Ascending aorta (tissue), 2 donors: ENCODE measurements around the gene RAD21L1. TPM values are rescaled to one million over a fixed set of nuclear protein-coding genes. Genes with fewer than 3 reads are reported as not detected.

Experiments used
- DNase-seq, 2 donors: peaks; one replicate each; pipeline ENCODE4 v3.0.0-alpha.2; 2019; ENCODE audit warnings: low spot score in 2 of 2
- H3K27ac ChIP-seq, 2 donors: fragments of 200-600 bp; sonication (generic); one replicate each; pipeline ENCODE4 v1.5.1; 2016 to 2017; ENCODE audit warnings: mild to moderate bottlenecking in 1 of 2
- H3K27me3 ChIP-seq: fragments of 200-600 bp; sonication (generic); one replicate; pipeline ENCODE4 v1.5.1; 2017
- H3K36me3 ChIP-seq, 2 donors: fragments of 200-600 bp; sonication (generic); one replicate each; pipeline ENCODE4 v1.5.1; 2016
- H3K4me1 ChIP-seq, 2 donors: fragments of 200-600 bp; sonication (generic); one replicate each; pipeline ENCODE4 v1.5.1; 2016 to 2017; ENCODE audit warnings: mild to moderate bottlenecking in 1 of 2
- H3K4me3 ChIP-seq, 2 donors: fragments of 200-600 bp; sonication (generic); one replicate each; pipeline ENCODE4 v1.5.1; 2016 to 2017; ENCODE audit warnings: mild to moderate bottlenecking in 1 of 2
- H3K9me3 ChIP-seq, 2 donors: fragments of 200-600 bp; sonication (generic); one replicate each; pipeline ENCODE4 v1.5.1; 2016
- CTCF ChIP-seq, 3 experiments: fragments of 200-600 bp in 2 of 3; fragments of 450-650 bp in 1 of 3; sonication (generic) in 2 of 3; IDR thresholded peaks; one replicate each; pipeline ENCODE4 v1.5.1; 2016 to 2019; ENCODE audit warnings: antibody characterized with exemption in 3 of 3, mild to moderate bottlenecking in 1 of 3, moderate library complexity in 1 of 3
- intact Hi-C: fragments of 100-400 bp; cut with DNase I; formaldehyde crosslinking; loops from one replicate; pipeline ENCODE4 v1.15.1; 2023
- total RNA-seq: library from RNA; depleted of rRNA; stranded (reverse); fragments of >200 nt; gene quantifications from one replicate; pipeline ENCODE4 v1.1.0, GENCODE V29; 2016

The RAD21L1 gene
- total RNA-seq, 1 donor from 2014 or later, result not detected

- no peaks in the 10 kb centered on the region for H3K9me3 ChIP-seq
- H3K4me3 ChIP-seq, result no peak overlapping the region
- no peak overlapping the region for H3K27ac ChIP-seq
- H3K4me1 ChIP-seq, result no peaks in the 10 kb centered on the region
- intact Hi-C loops, result no loop called here
- DNase-seq, result no peak
- no peaks in the 10 kb centered on the region for H3K36me3 ChIP-seq
- no peak for TF ChIP-seq CTCF (IDR thresholded peaks at IDR 0.05)
- H3K27me3 ChIP-seq, result no peaks in the 10 kb centered on the region
Observed at GRCh38 chr20:1190847-1191246, 35.0 kb upstream of the RAD21L1 start.

DNA sequence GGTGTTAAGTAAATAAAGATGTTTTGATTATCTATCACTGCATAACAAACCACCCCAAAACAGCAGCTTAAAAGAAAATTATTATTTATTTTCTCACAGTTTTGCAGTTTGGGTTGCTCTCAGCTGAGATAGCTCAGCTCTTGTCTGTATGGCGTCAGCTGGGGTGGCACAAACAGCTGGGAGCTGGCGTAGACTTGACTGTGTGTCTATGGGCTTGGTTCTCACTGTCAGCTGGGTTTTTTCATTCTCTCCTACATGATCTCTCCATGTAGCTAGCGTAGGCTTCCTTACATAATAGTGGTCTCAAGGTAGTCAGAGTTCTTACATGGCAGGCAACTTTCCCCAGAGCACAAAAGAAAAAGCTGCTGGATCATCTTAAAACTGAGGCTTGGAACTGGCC, 34.5 kb upstream of the RAD21L1 start:
- Histone ChIP-seq H3K27me3 (no peaks in the 10 kb centered on the region), H3K36me3 (no peaks in the 10 kb centered on the region), H3K4me1 (no peaks in the 10 kb centered on the region), H3K9me3 (no peaks in the 10 kb centered on the region), H3K27ac (no peak overlapping the region), H3K4me3 (no peak overlapping the region)
- intact Hi-C loops, result no loop called here
- DNase-seq, result no peak
- no peak for TF ChIP-seq CTCF (IDR thresholded peaks at IDR 0.05)

- Histone ChIP-seq H3K27ac (no peak overlapping the region), H3K27me3 (no peaks in the 10 kb centered on the region), H3K4me3 (no peak overlapping the region), H3K36me3 (no peaks in the 10 kb centered on the region), H3K9me3 (no peaks in the 10 kb centered on the region), H3K4me1 (no peaks in the 10 kb centered on the region)
- TF ChIP-seq CTCF (IDR thresholded peaks at IDR 0.05), result no peak
- intact Hi-C loops, result no loop called here
- no peak for DNase-seq
Observed at GRCh38 chr20:1195226-1195625, 30.6 kb upstream of the RAD21L1 start.

DNA sequence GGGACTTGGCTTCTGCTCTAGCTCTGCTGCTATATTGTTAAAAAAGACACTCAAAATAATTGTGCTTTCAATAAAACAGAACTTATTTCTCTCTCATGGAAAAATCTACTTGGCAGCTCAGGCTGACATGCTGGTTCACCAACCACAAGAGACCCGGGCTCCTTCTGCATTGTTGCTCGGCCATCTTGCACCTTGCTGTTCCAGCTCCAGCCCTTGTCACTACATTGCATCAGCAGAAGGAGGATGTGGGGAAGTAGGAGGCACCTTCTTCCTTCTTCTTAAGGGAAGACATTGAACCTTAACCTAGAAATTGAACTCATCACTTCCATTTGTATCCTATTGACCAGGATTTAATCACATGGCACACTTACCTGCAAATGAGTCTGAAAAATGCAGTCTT, 29.2 kb upstream of the RAD21L1 start:
- Histone ChIP-seq H3K4me3 (no peak overlapping the region), H3K9me3 (no peaks in the 10 kb centered on the region), H3K4me1 (no peaks in the 10 kb centered on the region), H3K36me3 (no peaks in the 10 kb centered on the region), H3K27me3 (no peaks in the 10 kb centered on the region), H3K27ac (no peak overlapping the region)
- no peak for DNase-seq
- no peak for TF ChIP-seq CTCF (IDR thresholded peaks at IDR 0.05)
- intact Hi-C loops, result no loop called here

DNA sequence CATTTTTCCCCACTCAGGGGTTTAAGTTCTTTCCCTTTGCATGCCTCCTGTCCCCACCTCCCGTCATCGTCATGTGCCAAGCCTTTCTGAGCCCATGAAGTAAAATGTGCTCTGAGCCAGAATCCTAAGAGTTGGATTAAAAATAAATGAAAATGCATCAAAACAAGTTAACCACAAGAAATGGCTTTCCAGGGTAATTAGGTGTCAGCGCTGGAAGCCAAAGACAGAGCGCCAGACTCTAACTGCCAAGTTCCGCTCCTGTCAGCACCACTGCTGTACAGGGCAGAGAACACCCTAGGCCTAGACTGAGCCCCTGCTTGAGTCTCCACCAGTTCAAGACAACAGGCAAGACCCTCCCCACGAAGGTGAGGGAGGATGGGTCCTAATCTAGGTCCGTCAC, 28.0 kb upstream of the RAD21L1 start:
- H3K9me3 ChIP-seq, result no peaks in the 10 kb centered on the region
- intact Hi-C loops, result no loop called here
- TF ChIP-seq CTCF (IDR thresholded peaks at IDR 0.05), result no peak
- no peak for DNase-seq
- H3K27me3 ChIP-seq, result no peaks in the 10 kb centered on the region
- no peak overlapping the region for H3K4me3 ChIP-seq
- H3K4me1 ChIP-seq, result no peaks in the 10 kb centered on the region
- no peaks in the 10 kb centered on the region for H3K36me3 ChIP-seq
- H3K27ac ChIP-seq, result no peak overlapping the region

GRCh38 chr20:1198751-1199150, 27.1 kb upstream of the RAD21L1 start:
- H3K4me3 ChIP-seq, result no peak overlapping the region
- no peak overlapping the region for H3K27ac ChIP-seq
- H3K9me3 ChIP-seq, result no peaks in the 10 kb centered on the region
- no peak for DNase-seq
- H3K36me3 ChIP-seq, result no peaks in the 10 kb centered on the region
- no peaks in the 10 kb centered on the region for H3K27me3 ChIP-seq
- TF ChIP-seq CTCF (IDR thresholded peaks at IDR 0.05), result no peak
- intact Hi-C loops, result no loop called here
- no peaks in the 10 kb centered on the region for H3K4me1 ChIP-seq
